A673 (cell line): Measurements from ENCODE around the gene TNFAIP6.

Source experiments
- EZH2 ChIP-seq: fragments of 200-600 bp; sonication (generic); IDR thresholded peaks from 2 replicates; pipeline ENCODE4 v1.6.1; 2017; ENCODE audit warnings: borderline replicate concordance, low read depth, mild to moderate bottlenecking, mixed read lengths, antibody characterized with exemption, low read length; ENCODE audit not compliant: poor library complexity, severe bottlenecking
- TF ChIP-seq, protein P1 (sequence below): fragments of 300-800, 200-600 bp; sonication (generic); conservative IDR thresholded peaks from 2 replicates; pipeline ENCODE4 v1.5.1; 2017; ENCODE audit warnings: low read depth, mild to moderate bottlenecking, antibody characterized with exemption, low read length, moderate library complexity, mixed read lengths

DNA sequence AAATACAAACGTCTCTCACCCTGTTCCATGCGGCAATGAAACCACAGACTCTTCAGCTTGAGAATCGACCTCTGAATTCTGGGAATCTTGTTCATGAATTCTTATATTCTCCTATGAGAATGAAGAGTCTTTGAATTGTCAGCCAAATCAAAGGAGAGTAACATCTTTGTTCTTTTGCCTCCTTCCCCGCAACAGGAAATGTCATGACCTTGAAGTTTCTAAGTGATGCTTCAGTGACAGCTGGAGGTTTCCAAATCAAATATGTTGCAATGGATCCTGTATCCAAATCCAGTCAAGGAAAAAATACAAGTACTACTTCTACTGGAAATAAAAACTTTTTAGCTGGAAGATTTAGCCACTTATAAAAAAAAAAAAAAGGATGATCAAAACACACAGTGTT lies 21.8 kb downstream of the TNFAIP6 start:
- TF ChIP-seq, protein P1, sequence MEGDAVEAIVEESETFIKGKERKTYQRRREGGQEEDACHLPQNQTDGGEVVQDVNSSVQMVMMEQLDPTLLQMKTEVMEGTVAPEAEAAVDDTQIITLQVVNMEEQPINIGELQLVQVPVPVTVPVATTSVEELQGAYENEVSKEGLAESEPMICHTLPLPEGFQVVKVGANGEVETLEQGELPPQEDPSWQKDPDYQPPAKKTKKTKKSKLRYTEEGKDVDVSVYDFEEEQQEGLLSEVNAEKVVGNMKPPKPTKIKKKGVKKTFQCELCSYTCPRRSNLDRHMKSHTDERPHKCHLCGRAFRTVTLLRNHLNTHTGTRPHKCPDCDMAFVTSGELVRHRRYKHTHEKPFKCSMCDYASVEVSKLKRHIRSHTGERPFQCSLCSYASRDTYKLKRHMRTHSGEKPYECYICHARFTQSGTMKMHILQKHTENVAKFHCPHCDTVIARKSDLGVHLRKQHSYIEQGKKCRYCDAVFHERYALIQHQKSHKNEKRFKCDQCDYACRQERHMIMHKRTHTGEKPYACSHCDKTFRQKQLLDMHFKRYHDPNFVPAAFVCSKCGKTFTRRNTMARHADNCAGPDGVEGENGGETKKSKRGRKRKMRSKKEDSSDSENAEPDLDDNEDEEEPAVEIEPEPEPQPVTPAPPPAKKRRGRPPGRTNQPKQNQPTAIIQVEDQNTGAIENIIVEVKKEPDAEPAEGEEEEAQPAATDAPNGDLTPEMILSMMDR, result no peak
- no peak for TF ChIP-seq EZH2
